ENCODE results near the gene COX19. TPM values are rescaled to one million over a fixed set of nuclear protein-coding genes. Genes with fewer than 3 reads are reported as not detected.

The COX19 gene
- total and polyA plus RNA-seq, 2 of the 13 experiments (the other 11 are each of a cell fraction or from before 2014, with no cell fraction given) = 11.5 to 21.7 TPM

GRCh38 chr7:974820-975681 lies at the start of gene COX19 (continued):
- TF ChIP-seq, protein P1, sequence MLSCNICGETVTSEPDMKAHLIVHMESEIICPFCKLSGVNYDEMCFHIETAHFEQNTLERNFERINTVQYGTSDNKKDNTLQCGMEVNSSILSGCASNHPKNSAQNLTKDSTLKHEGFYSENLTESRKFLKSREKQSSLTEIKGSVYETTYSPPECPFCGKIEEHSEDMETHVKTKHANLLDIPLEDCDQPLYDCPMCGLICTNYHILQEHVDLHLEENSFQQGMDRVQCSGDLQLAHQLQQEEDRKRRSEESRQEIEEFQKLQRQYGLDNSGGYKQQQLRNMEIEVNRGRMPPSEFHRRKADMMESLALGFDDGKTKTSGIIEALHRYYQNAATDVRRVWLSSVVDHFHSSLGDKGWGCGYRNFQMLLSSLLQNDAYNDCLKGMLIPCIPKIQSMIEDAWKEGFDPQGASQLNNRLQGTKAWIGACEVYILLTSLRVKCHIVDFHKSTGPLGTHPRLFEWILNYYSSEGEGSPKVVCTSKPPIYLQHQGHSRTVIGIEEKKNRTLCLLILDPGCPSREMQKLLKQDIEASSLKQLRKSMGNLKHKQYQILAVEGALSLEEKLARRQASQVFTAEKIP (CRISPR knock-in tag; IDR thresholded peaks at IDR 0.05; ENCODE audit: borderline replicate concordance) = 0 out of 2 replicates have a peak, but pooled peaks have one; percentile 38
- TF ChIP-seq RNF2 (conservative IDR thresholded peaks at IDR 0.05; ENCODE audit: low read depth) = 0 out of 2 replicates have a peak, but pooled peaks have one; percentile 26
- TF ChIP-seq CEBPG (CRISPR knock-in tag; IDR thresholded peaks at IDR 0.05) = peak; percentile 54
- TF ChIP-seq, protein P2, sequence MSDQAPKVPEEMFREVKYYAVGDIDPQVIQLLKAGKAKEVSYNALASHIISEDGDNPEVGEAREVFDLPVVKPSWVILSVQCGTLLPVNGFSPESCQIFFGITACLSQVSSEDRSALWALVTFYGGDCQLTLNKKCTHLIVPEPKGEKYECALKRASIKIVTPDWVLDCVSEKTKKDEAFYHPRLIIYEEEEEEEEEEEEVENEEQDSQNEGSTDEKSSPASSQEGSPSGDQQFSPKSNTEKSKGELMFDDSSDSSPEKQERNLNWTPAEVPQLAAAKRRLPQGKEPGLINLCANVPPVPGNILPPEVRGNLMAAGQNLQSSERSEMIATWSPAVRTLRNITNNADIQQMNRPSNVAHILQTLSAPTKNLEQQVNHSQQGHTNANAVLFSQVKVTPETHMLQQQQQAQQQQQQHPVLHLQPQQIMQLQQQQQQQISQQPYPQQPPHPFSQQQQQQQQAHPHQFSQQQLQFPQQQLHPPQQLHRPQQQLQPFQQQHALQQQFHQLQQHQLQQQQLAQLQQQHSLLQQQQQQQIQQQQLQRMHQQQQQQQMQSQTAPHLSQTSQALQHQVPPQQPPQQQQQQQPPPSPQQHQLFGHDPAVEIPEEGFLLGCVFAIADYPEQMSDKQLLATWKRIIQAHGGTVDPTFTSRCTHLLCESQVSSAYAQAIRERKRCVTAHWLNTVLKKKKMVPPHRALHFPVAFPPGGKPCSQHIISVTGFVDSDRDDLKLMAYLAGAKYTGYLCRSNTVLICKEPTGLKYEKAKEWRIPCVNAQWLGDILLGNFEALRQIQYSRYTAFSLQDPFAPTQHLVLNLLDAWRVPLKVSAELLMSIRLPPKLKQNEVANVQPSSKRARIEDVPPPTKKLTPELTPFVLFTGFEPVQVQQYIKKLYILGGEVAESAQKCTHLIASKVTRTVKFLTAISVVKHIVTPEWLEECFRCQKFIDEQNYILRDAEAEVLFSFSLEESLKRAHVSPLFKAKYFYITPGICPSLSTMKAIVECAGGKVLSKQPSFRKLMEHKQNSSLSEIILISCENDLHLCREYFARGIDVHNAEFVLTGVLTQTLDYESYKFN (CRISPR knock-in tag; conservative IDR thresholded peaks at IDR 0.05) = peak; percentile 37; the same call in 1 of the 2 replicates
- TF ChIP-seq ZNF670 (CRISPR knock-in tag; IDR thresholded peaks at IDR 0.05; ENCODE audit: borderline replicate concordance) = no peak; the same call in 1 of the 2 replicates
- peak; percentile 79 for TF ChIP-seq SATB2 (CRISPR knock-in tag; IDR thresholded peaks at IDR 0.05)
- peak; percentile 44; the same call in 1 of the 2 replicates for TF ChIP-seq ZHX1 (CRISPR knock-in tag; IDR thresholded peaks at IDR 0.05; ENCODE audit: low read depth)
- peak; percentile 36 for TF ChIP-seq IRF2 (CRISPR knock-in tag; IDR thresholded peaks at IDR 0.05)
- TF ChIP-seq ZNF556 (CRISPR knock-in tag; IDR thresholded peaks at IDR 0.05; ENCODE audit: borderline replicate concordance) = peak; percentile 89
- TF ChIP-seq PAWR (CRISPR knock-in tag; IDR thresholded peaks at IDR 0.05; ENCODE audit: borderline replicate concordance) = peak; percentile 89; the same call in 1 of the 2 replicates
- TF ChIP-seq HDAC1 (CRISPR knock-in tag; IDR thresholded peaks at IDR 0.05) = peak; percentile 78
- peak; percentile 41 for TF ChIP-seq SKI (IDR thresholded peaks at IDR 0.05; ENCODE audit: partially characterized antibody)
- TF ChIP-seq ZNF563 (CRISPR knock-in tag; IDR thresholded peaks at IDR 0.05) = peak; percentile 82
- peak; percentile 56; the same call in 1 of the 2 replicates for TF ChIP-seq STAT6 (CRISPR knock-in tag; IDR thresholded peaks at IDR 0.05; ENCODE audit: borderline replicate concordance)
- TF ChIP-seq XRCC5 (optimal IDR thresholded peaks at IDR 0.05; ENCODE audit: low read length) = peak; percentile 95
